HCT116 (cell line): ENCODE measurements around the gene TEDDM1.

ENCODE experiments used
- EZH2 ChIP-seq: fragments of 200-600 bp; sonication (generic); IDR thresholded peaks from 2 replicates; pipeline ENCODE4 v1.6.1; 2017; ENCODE audit warnings: antibody characterized with exemption, mixed run types
- JUND ChIP-seq: IDR thresholded peaks from 2 replicates; pipeline ENCODE4 v1.6.1; 2012

DNA sequence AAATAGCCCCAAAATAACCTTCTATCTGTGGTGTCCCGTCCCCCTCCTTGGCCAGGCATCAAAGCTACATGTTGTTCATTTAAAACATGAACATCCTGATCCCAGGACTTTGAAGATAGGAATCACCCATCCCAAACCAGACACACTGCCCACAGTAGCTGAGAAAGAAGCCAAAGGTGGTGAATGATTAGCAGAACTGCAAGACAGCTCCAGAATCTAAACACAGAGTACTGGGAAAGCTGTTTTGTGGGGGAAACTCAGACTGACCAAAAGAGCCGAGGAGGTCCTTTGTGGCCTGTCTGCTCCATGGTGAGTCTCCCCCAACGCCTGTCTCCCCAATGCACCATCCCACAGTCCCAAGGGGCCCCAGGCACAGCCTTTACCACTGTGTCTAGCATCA is 7.3 kb upstream of the TEDDM1 start:
- no peak for TF ChIP-seq JUND
- TF ChIP-seq EZH2 = no peak
